Fibroblast of skin of left quadriceps (primary cell): ENCODE results near the gene TMEM184C.

Source experiments
- DNase-seq, 2 experiments: peaks; one replicate each; pipeline ENCODE4 v3.0.0-alpha.2; 2013; ENCODE audit warnings: low read depth in 2 of 2

Gene TMEM184C

GRCh38 chr4:147655639-147656038 lies 38.4 kb downstream of the TMEM184C start:
- no peak for DNase-seq

DNA sequence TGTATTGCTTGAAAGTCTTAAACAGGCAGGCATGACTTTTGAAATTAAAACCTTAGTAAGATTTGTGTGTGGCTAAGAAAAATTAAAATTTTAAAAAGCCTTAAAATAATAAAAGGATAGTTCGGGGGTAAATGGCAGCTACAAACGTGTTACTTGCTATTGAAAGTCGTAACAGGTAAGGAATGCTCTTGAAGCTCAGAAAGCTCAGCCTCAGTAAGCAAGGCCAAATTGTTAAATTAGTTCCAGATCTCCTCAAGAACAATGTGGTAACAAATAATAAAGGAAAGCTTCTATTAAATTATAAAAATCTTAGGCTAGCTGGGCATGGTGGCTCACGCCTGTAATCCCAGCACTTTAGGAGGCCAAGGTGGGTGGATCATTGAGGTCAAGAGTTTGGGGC lies 41.3 kb downstream of the TMEM184C start:
- DNase-seq, result no peak

GRCh38 chr4:147674073-147674472 lies 56.9 kb downstream of the TMEM184C start:
- DNase-seq, result no peak

GRCh38 chr4:147674496-147674895 lies 57.3 kb downstream of the TMEM184C start:
- peak; percentile 25 to 29 for DNase-seq

DNA sequence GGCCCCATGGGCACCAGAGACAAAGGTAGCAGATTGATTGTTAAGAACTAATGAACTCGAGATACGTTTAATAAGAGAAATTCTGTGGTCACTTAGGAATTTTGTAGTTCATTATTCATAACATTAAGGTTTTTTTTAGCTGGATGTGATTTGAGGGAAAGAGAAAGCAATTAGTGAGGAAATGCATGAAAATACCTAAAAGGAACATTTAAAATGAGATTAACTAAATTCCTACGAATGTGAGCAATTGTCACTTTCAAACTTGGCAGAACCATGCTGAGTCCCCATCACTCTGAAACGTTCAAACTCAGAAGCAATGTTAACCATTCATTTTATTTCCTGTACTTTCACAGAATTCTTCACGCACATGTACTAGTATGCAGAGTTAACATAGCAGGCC lies 60.9 kb downstream of the TMEM184C start:
- DNase-seq, result no peak

- DNase-seq, result no peak
Measured at GRCh38 chr4:147678796-147679549, 61.8 kb downstream of the TMEM184C start.

DNA sequence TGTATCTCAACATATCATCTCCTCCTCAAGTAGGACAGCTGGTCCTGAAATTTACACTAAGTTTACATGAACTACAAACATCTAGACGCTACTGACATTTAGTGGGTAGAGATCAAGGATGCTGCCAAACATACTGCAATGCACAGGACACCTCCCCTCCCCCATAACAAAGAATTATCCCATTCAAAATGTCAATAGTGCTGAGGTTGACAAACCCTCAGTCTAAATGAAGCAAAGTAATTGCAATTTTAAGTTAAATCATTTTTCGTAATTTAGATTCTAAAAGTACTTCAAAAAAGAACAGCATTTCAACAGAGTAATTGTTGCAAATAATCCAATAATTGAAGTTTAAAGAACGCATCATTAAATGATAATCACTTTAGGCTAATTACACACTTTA lies 65.6 kb downstream of the TMEM184C start:
- no peak for DNase-seq

GRCh38 chr4:147683188-147683591 lies 66.0 kb downstream of the TMEM184C start:
- no peak for DNase-seq

DNA sequence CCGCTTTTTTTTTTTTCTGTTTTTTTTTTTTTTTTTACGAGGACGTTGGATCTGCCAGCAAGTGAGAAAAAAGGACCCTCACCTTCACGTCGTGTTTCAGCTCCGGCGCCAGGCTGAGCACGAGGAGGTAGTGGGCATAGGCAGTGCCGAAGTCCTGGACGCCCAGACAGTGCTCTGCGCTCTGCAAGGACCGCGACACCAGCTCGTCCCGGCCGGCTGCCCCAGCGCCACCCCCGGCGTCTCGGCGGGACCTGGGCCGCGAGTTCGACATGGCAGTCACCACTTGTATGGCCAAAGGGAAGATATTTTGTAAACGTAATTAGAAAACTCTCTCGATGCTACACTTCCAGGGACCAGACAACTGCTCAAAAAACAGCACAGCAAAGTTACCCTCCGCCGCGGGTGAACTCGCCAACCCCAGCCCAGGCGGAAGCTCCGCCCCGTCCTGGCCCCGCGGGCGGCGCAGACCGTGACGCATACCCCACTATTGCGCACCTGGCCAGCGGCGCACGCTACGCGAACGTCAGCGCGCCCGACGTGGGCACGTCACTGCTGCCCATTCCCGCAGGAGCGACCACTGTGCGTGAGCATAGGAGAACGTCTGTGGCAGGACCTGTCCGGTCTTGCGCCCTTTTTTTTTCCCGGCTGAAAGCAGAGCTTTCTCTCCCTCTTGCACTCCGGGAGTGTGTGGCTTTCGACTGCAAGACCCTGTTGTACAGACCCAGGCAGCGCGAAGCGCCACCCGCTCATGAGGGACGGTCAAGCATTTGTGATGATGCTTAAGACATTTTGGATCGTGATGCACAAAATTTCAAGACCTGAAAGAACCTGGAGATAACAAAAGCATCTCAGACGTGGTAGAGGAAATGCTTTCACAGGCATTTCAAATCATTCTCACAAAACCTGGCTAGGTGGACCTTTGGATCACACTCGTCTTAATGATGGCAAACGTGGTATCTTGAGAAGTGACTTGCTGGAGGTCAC lies 66.8 kb downstream of the TMEM184C start, which contains the start of gene PRMT9:
PRMT9 (minus strand) TSS at position 447 of the 984 bp plus-strand sequence; CDS start at position 271, 176 bp downstream.
- DNase-seq, result peak; percentile 64

GRCh38 chr4:147689067-147689466 lies 71.9 kb downstream of the TMEM184C start:
- no peak for DNase-seq

DNA sequence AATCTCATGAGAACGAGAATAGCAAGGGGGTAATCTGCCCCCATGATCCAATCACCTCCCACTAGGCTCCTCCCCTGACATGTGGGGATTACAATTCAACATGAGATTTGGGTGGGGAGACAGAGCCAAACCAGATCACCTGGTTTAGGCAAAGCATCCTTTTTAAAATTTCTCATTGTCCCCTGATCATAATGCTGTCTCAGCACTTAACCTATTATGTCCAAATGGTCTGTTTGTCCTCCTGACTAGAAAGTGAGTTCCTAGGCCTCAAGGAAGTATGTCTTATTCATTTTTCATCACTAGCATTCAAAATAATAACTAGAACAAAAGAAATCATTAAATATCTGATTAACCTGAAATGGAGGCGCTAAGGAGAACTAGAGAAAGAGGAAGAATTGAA lies 74.6 kb downstream of the TMEM184C start:
- no peak for DNase-seq

GRCh38 chr4:147693218-147693617 lies 76.0 kb downstream of the TMEM184C start:
- DNase-seq, result no peak

- DNase-seq, result no peak
Measured at GRCh38 chr4:147696866-147697265, 79.7 kb downstream of the TMEM184C start.

DNA sequence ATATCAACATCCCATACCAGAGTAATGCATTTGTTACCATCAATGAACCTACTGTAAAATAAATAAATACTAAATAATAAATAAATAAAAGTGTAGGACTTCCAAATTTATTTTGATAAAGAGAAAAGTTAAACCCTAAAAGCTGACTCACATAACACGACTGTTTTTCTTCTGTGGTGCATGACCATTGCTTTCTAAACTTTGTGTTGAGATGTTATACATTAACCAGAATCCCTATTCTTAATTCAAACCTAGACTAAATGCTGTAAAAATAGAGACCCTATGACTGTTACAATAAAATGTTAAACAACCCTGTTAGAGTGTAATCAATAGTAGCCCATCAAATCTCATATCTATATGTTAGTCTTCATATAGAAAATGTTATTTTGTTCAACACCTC lies 87.6 kb downstream of the TMEM184C start:
- DNase-seq, result no peak

DNA sequence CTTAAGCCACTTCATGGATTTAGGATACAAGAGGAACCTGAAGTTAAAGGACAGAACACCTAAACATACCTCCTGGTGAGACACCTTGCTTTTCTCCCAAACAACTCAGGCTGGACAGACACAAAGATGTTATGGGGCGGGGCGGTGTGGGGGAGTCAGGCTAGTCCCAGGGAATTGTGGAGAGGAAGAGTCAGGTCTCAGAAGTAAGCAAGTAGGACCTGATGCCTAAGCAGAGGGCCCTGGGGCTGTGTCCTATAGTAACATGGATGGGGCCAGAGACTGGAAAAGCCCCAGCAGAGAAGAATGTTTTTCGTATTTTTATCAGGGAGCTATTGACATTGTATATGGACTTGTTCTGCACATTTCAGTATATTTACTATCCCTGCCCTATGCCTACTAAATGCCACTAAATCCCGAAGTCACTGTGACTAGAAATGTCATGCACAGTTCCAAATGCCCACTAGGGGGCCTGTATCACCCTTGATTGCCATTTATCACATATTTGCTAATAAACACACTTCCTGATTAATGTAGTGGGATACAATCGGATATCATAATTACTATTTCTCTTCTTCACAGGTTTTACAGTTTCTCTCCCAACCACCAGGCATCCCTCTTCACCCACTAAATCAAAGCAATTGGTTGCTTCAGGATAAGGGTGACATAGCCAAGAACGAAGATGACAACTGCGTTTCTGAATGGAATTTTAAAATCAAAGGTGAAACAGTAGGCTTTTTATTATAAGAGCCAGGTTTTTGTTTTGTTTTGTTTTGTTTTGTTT lies 90.9 kb downstream of the TMEM184C start:
- DNase-seq, result no peak

DNA sequence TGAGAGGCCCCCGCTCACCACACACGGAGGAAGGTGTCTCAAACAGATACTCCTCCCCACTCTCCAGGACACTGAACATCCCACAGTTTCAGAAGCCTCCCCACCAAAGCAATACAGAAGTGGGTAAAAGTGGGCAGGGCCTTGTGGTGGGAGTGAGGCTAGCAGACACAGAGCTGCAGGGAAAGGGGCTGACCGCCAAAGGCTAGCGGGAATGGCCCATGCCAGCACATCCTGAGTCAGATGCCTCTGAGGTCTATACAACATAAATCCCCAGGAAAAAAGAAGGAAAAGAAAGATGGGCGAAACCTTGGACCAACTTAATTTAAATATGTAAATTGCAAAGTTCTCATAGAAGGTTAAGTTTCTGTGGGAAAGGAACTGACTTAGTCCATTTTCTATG lies 92.8 kb downstream of the TMEM184C start:
- DNase-seq, result no peak

DNA sequence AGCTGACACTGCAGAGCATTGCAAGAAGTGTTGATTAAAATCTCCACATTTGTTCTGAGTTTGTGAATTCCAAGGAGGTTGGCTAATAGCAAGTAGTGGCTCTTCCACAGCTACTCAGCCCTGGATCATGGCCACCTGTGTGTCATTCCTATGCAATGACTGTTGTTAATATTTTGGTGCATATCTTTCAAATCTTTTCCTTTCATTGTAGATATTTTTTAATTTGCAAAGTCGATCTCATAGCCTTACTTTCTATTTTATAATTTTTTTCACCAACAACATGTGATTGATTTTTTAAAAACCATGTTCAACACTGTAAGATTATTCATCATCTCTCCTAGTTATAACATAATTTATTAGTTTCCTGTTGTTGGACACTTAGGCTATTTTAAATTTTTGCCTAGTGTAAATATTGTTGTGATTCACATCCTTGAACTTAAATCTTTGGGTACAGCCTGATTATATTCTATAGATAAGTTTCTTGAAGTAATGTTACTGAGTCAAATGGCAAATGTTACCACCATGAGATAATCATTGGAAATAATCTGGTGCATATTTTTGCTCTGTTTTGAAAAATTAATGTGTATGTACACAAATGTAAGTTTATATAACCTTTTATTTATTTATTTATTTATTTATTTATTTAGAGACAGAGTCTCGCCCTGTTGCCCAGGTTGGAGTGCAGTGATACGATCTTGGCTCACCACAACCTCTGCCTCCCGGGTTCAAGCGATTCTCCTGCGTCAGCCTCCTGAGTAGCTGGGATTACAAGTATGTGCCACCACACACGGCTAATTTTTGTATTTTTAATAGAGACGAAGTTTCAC lies 97.6 kb downstream of the TMEM184C start:
- peak; percentile 86 for DNase-seq

DNA sequence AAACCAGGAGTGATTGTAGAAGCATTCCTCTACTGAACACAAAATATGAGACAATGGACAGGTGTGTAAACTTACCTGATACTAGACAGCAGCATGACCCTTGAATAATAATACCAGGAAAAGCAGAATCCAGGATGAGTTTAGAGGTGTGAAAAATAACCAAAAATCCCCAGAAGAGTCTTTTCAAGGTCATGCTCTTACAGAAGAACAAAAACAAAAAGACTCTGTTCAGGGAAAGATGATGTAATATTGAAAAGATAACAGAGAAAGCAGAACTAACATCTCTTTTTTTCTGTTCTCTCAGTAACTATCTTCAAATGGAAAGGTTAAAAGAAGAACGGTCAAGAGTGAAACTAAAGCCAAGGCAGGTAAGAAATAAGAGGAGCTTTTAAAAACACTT lies 100.7 kb downstream of the TMEM184C start:
- no peak for DNase-seq
